GM23248 (cell line): ENCODE data around the gene MBIP. TPM values are rescaled to one million over a fixed set of nuclear protein-coding genes. Genes with fewer than 3 reads are reported as not detected.

Source experiments
- DNase-seq: peaks from one replicate; pipeline ENCODE4 v3.0.0-alpha.2; 2015
- H2AFZ ChIP-seq: fragments of 200-600 bp; sonication (generic); 2 replicates; pipeline ENCODE4 v1.6.1; 2016; ENCODE audit warnings: antibody characterized with exemption
- H3F3A ChIP-seq: fragments of 200-600 bp; sonication (generic); 2 replicates; pipeline ENCODE4 v1.6.1; 2016; ENCODE audit warnings: mild to moderate bottlenecking, antibody characterized with exemption, mixed run types; ENCODE audit not compliant: insufficient read depth
- H3K27ac ChIP-seq: fragments of 200-600 bp; sonication (generic); 2 replicates; pipeline ENCODE4 v1.5.1; 2016; ENCODE audit warnings: mild to moderate bottlenecking
- H3K27me3 ChIP-seq: fragments of 200-600 bp; sonication (generic); replicated peaks from 2 replicates; pipeline ENCODE4 v1.6.1; 2016; ENCODE audit warnings: mild to moderate bottlenecking; ENCODE audit not compliant: insufficient read depth
- H3K36me3 ChIP-seq: fragments of 200-600 bp; sonication (generic); 2 replicates; pipeline ENCODE4 v1.6.1; 2016; ENCODE audit warnings: low read depth, mild to moderate bottlenecking
- H3K4me1 ChIP-seq: fragments of 200-600 bp; sonication (generic); 2 replicates; pipeline ENCODE4 v1.6.1; 2016; ENCODE audit warnings: mild to moderate bottlenecking; ENCODE audit not compliant: insufficient read depth
- H3K4me2 ChIP-seq: fragments of 200-600 bp; sonication (generic); one replicate; pipeline ENCODE4 v1.6.1; 2016; ENCODE audit warnings: mild to moderate bottlenecking; ENCODE audit not compliant: unreplicated experiment
- H3K4me3 ChIP-seq: fragments of 200-600 bp; sonication (generic); 2 replicates; pipeline ENCODE4 v1.5.1; 2016; ENCODE audit warnings: mild to moderate bottlenecking
- H3K79me2 ChIP-seq: fragments of 200-600 bp; sonication (generic); 2 replicates; pipeline ENCODE4 v1.6.1; 2016; ENCODE audit warnings: mild to moderate bottlenecking; ENCODE audit not compliant: insufficient read depth
- H3K9ac ChIP-seq: fragments of 200-600 bp; sonication (generic); 2 replicates; pipeline ENCODE4 v1.6.1; 2016; ENCODE audit warnings: mild to moderate bottlenecking
- H3K9me2 ChIP-seq: fragments of 200-600 bp; sonication (generic); 2 replicates; pipeline ENCODE4 v1.6.1; 2016; ENCODE audit warnings: mixed run types, mild to moderate bottlenecking, moderate library complexity; ENCODE audit not compliant: insufficient read depth
- H3K9me3 ChIP-seq: fragments of 200-600 bp; sonication (generic); one replicate; pipeline ENCODE4 v1.6.1; 2017; ENCODE audit warnings: low read depth
- H4K20me1 ChIP-seq: fragments of 200-600 bp; sonication (generic); 2 replicates; pipeline ENCODE4 v1.6.0; 2016; ENCODE audit not compliant: insufficient read depth
- EZH2 ChIP-seq: fragments of 200-600 bp; sonication (generic); IDR thresholded peaks from 2 replicates; pipeline ENCODE4 v1.6.1; 2018; ENCODE audit warnings: antibody characterized with exemption, mild to moderate bottlenecking; ENCODE audit not compliant: insufficient read depth, poor library complexity, severe bottlenecking
- EZH2phosphoT487 ChIP-seq: fragments of 200-600 bp; sonication (generic); IDR thresholded peaks from 2 replicates; pipeline ENCODE4 v1.6.1; 2018; ENCODE audit warnings: antibody characterized with exemption, moderate library complexity, mild to moderate bottlenecking, low read depth; ENCODE audit not compliant: insufficient read depth
- WGBS, 2 experiments: methylation state at CpG; one replicate each; pipeline ENCODE4 v1.1.6; 2015 to 2017; ENCODE audit warnings: low lambda C conversion rate in 2 of 2, low coverage in 1 of 2; ENCODE audit errors: missing lambda C conversion rate in 2 of 2; 5-methylcytosine and 5-hydroxymethylcytosine counted together
- in situ Hi-C: fragments of 300-500 bp; cut with MboI; formaldehyde crosslinking; loops from 2 replicates; pipeline ENCODE4 v1.15.0; 2020
- polyA plus RNA-seq: library from polyadenylated mRNA; unstranded; fragments of >200 nt; fragmentation: Nextera tagmentation; extraction: Ambion mirVana; gene quantifications from 2 replicates; pipeline ENCODE4 v1.2.1, GENCODE V29; 2016
- total RNA-seq: library from RNA; depleted of rRNA; stranded (reverse); fragments of >200 nt; shearing (Covaris generic); gene quantifications from 2 replicates; pipeline ENCODE4 v1.2.3, GENCODE V29; 2014; rRNA removed

MBIP gene
- total RNA-seq: 6.2 and 9.0 TPM in 2 replicates
- 23.5 and 28.1 TPM in 2 replicates for polyA plus RNA-seq

GRCh38 chr14:36320200-36320896, at the start of gene MBIP:
Gene MBIP, minus strand, starts transcription at chr14:36320637. Its CDS starts 49 bp downstream, at chr14:36320588.
- no peaks in the 10 kb centered on the region for H3K9me3 ChIP-seq
- H4K20me1 ChIP-seq: no peaks in the 10 kb centered on the region
- peak; percentile 99 for DNase-seq
- H3K9me2 ChIP-seq: no peaks in the 10 kb centered on the region
- H3K4me1 ChIP-seq: peaks cover 24% of the 10 kb centered on the region
- H2AFZ ChIP-seq: peak within 1 kb of the TSS; percentile 100
- H3K9ac ChIP-seq: peak within 1 kb of the TSS; percentile 99
- peak within 1 kb of the TSS; percentile 90 for H3K27ac ChIP-seq
- peaks cover 11% of the 10 kb centered on the region for H3F3A ChIP-seq
- WGBS, 2 experiments: 1% methylated on average over 31 to 35 of the region's 35 CpGs
- peak within 1 kb of the TSS; percentile 99 for H3K4me3 ChIP-seq
- in situ Hi-C loops: no loop called here
- no peaks in the 10 kb centered on the region for H3K36me3 ChIP-seq
- TF ChIP-seq EZH2: no peak
- TF ChIP-seq EZH2phosphoT487: no peak
- H3K79me2 ChIP-seq: peaks cover 50% of the 10 kb centered on the region
- H3K4me2 ChIP-seq: peak within 1 kb of the TSS; percentile 98
- H3K27me3 ChIP-seq: no peaks in the 10 kb centered on the region; the same call in 1 of the 2 replicates

- H3K79me2 ChIP-seq: no peaks in the 10 kb centered on the region
- H3K9me2 ChIP-seq: no peaks in the 10 kb centered on the region
- H3K27me3 ChIP-seq: 0 out of 2 replicates have a peak, but pooled peaks cover 5% of the 10 kb centered on the region
- 35 to 46% methylated on average over 6 of the region's 6 CpGs for WGBS, 2 experiments
- H4K20me1 ChIP-seq: no peaks in the 10 kb centered on the region
- H3K9ac ChIP-seq: no peak overlapping the region
- no peaks in the 10 kb centered on the region for H3K9me3 ChIP-seq
- no peaks in the 10 kb centered on the region for H3K36me3 ChIP-seq
- in situ Hi-C loops: no loop called here
- no peak overlapping the region for H2AFZ ChIP-seq
- H3F3A ChIP-seq: no peaks in the 10 kb centered on the region
- no peak overlapping the region for H3K27ac ChIP-seq
- no peak overlapping the region for H3K4me3 ChIP-seq
- DNase-seq: no peak
- TF ChIP-seq EZH2: no peak
- H3K4me1 ChIP-seq: no peaks in the 10 kb centered on the region
- H3K4me2 ChIP-seq: no peak overlapping the region
Observed at GRCh38 chr14:36367985-36368774, 47.7 kb upstream of the MBIP start.

- H3F3A ChIP-seq: no peaks in the 10 kb centered on the region
- WGBS, 2 experiments: 27 to 31% methylated on average over 2 of the region's 2 CpGs
- H2AFZ ChIP-seq: no peak overlapping the region
- H3K36me3 ChIP-seq: no peaks in the 10 kb centered on the region
- H3K27me3 ChIP-seq: 0 out of 2 replicates have a peak, but pooled peaks cover 5% of the 10 kb centered on the region
- H3K9me2 ChIP-seq: no peaks in the 10 kb centered on the region
- H3K9ac ChIP-seq: no peak overlapping the region
- no peak for TF ChIP-seq EZH2phosphoT487
- TF ChIP-seq EZH2: no peak
- H3K4me3 ChIP-seq: no peak overlapping the region
- H3K27ac ChIP-seq: no peak overlapping the region
- in situ Hi-C loops: no loop called here
- H3K79me2 ChIP-seq: no peaks in the 10 kb centered on the region
- no peaks in the 10 kb centered on the region for H3K9me3 ChIP-seq
- H3K4me2 ChIP-seq: no peak overlapping the region
- DNase-seq: no peak
- no peaks in the 10 kb centered on the region for H4K20me1 ChIP-seq
- H3K4me1 ChIP-seq: no peaks in the 10 kb centered on the region
Observed at GRCh38 chr14:36365766-36366165, 45.3 kb upstream of the MBIP start.

- Histone ChIP-seq H3K4me1 (no peaks in the 10 kb centered on the region), H3F3A (no peaks in the 10 kb centered on the region), H3K9me2 (no peaks in the 10 kb centered on the region), H3K4me3 (no peak overlapping the region), H3K36me3 (no peaks in the 10 kb centered on the region), H3K9me3 (no peaks in the 10 kb centered on the region), H3K79me2 (no peaks in the 10 kb centered on the region), H4K20me1 (no peaks in the 10 kb centered on the region), H3K9ac (no peak overlapping the region), H2AFZ (no peak overlapping the region), H3K27me3 (0 out of 2 replicates have a peak, but pooled peaks cover 5% of the 10 kb centered on the region), H3K27ac (no peak overlapping the region), H3K4me2 (no peak overlapping the region)
- in situ Hi-C loops: no loop called here
- TF ChIP-seq EZH2phosphoT487 (no peak), EZH2 (no peak)
- peak; percentile 8 for DNase-seq
- WGBS, 2 experiments: 9 to 13% methylated on average over 2 of the region's 2 CpGs
Observed at GRCh38 chr14:36363704-36364103, 43.3 kb upstream of the MBIP start.
